H1 (cell line): ENCODE data around the gene SELENOF. TPM values are rescaled to one million over a fixed set of nuclear protein-coding genes. Genes with fewer than 3 reads are reported as not detected.

Experiments used
- CTBP2 ChIP-seq: IDR thresholded peaks from 2 replicates; pipeline ENCODE4 v1.7.0; 2011; ENCODE audit warnings: borderline replicate concordance, mild to moderate bottlenecking, moderate library complexity, mixed read lengths, low read length; ENCODE audit not compliant: insufficient read depth, insufficient read length
- RNF2 ChIP-seq: fragments of 200-900, 300-1000 bp; sonication (generic); IDR thresholded peaks from 2 replicates; pipeline ENCODE4 v1.7.1; 2016; ENCODE audit warnings: borderline replicate concordance, low read depth, mild to moderate bottlenecking, antibody characterized with exemption, low read length; ENCODE audit not compliant: poor library complexity, severe bottlenecking; ENCODE audit errors: missing control alignments
- SUZ12 ChIP-seq: fragments of 200-600 bp; sonication (generic); IDR thresholded peaks from 2 replicates; pipeline ENCODE4 v1.6.1; 2012; ENCODE audit warnings: mild to moderate bottlenecking, inconsistent platforms, low read length, moderate library complexity, mixed read lengths
- TEAD4 ChIP-seq: IDR thresholded peaks from 2 replicates; pipeline ENCODE4 v1.6.1; 2012; ENCODE audit warnings: low read depth, low read length, inconsistent platforms, mixed read lengths
- polyA plus RNA-seq, 7 experiments: library from polyadenylated mRNA; depleted of rRNA in 3 of 7; stranded (reverse) in 5 of 7; unstranded in 2 of 7; fragments of >200 nt in 5 of 7; fragments of 200-250 nt in 2 of 7; gene quantifications; 1 replicate in 5 of 7; 2 replicates in 1 of 7; 4 replicates in 1 of 7; pipeline versions ENCODE4 v1.2.1 to v1.2.3, GENCODE V29; 2011 to 2013; ENCODE audit warnings: missing spikeins in 2 of 7, mixed read lengths in 2 of 7
- total RNA-seq: library from RNA; stranded (reverse); fragmentation: NEBNext Ultra II Directional; extraction: Animal tissue kit (Norgen Biotek cat#: 25700); gene quantifications from 2 replicates; pipeline ENCODE4 v1.2.1, GENCODE V29; 2021

SELENOF gene
- total and polyA plus RNA-seq, 2 of the 8 experiments (the other 6 are each of a cell fraction or from before 2014, with no cell fraction given) = 70.7 to 163 TPM

DNA sequence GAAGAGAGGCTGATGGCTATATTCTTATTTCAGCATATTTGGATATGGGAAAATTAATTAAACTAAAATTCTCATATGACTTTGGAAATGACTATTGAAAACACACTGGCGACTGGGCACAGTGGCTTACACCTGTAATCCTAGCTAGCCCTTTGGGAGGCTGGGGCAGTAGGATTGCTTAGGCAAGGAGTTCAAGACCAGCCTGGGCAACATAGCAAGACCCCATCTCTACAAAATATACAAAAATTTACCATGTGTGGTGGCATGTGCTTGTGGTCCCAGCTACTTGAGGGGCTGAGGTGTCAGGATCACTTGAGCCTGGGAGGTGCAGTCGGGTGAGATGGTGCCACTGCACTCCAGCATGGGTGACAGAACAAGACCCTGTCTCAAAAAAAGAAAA is 26.7 kb upstream of the SELENOF start (continued):
- TF ChIP-seq CTBP2 (no peak), TEAD4 (no peak), SUZ12 (no peak), RNF2 (no peak)
